Psoas muscle (tissue), 8 donors: ENCODE data around the gene SLC1A2. TPM values are rescaled to one million over a fixed set of nuclear protein-coding genes. Genes with fewer than 3 reads are reported as not detected.

ENCODE experiments used
- ATAC-seq, 4 donors: fragments of 200-7000 bp; cut with Tn5 transposase; one replicate each; pipeline ENCODE4 v1.9.1; 2020; ENCODE audit warnings: moderate library complexity in 3 of 4, mild to moderate bottlenecking in 2 of 4
- DNase-seq, 2 donors: peaks; one replicate each; pipeline ENCODE4 v3.0.0-alpha.2; 2020
- H3K27ac ChIP-seq: fragments of 200-600 bp; one replicate; pipeline ENCODE4 v1.8.0; 2022
- H3K27me3 ChIP-seq, 3 donors: fragments of 200-600 bp in 1 of 3; one replicate each; pipeline versions ENCODE4 v1.6.1 to v1.8.0; 2013 to 2022; ENCODE audit warnings: low read length in 2 of 3, mild to moderate bottlenecking in 2 of 3, moderate library complexity in 1 of 3; ENCODE audit not compliant: insufficient read depth in 3 of 3
- H3K36me3 ChIP-seq, 2 donors: fragments of 200-600 bp in 1 of 2; one replicate each; pipeline versions ENCODE4 v1.6.1 to v1.8.0; 2013 to 2022; ENCODE audit warnings: low read depth in 1 of 2, mild to moderate bottlenecking in 1 of 2, moderate library complexity in 1 of 2; ENCODE audit not compliant: insufficient read depth in 1 of 2
- H3K4me1 ChIP-seq: fragments of 200-600 bp; one replicate; pipeline ENCODE4 v1.8.0; 2022
- H3K4me3 ChIP-seq: fragments of 200-600 bp; one replicate; pipeline ENCODE4 v1.8.0; 2022; ENCODE audit warnings: mild to moderate bottlenecking
- H3K9me3 ChIP-seq: fragments of 200-600 bp; one replicate; pipeline ENCODE4 v1.8.0; 2022
- WGBS, 3 donors: extraction: QIAGEN DNeasy Blood & Tissue Kit; methylation state at CpG; one replicate each; pipeline versions ENCODE4 v1.1.6 to v1.1.7; 2013; 5-methylcytosine and 5-hydroxymethylcytosine counted together
- intact Hi-C, 2 donors: fragments of 100-400 bp; cut with DNase I; formaldehyde crosslinking; loops; one replicate each; pipeline versions ENCODE4 v1.11.0 to v1.14.2; 2022
- polyA plus RNA-seq, 3 donors: library from polyadenylated mRNA; stranded (reverse); fragments of 200-250 nt; gene quantifications; one replicate each; pipeline ENCODE4 v1.2.3, GENCODE V29; 2013
- total RNA-seq, 4 donors: library from RNA; stranded (reverse); fragmentation: NEBNext Ultra II Directional in 2 of 4; extraction: Animal tissue kit (Norgen Biotek cat#: 25700) in 2 of 4; gene quantifications; one replicate each; pipeline versions ENCODE4 v1.2.1 to v1.2.4, GENCODE V29; 2021 to 2023
- TF ChIP-seq, protein P1 (sequence below): fragments of 200-600 bp; IDR thresholded peaks from one replicate; pipeline ENCODE4 v1.8.0; 2022; ENCODE audit warnings: antibody characterized with exemption
- donor health status: healthy with polysubstance abuse.
- donor health status: DM: no; HTN: no; CAD: no; lungs with moderate emphysema.
- donor health status: Bipolar disorder and iron deficiency.
- donor health status: healthy.
- donor health status: DM: yes; HTN: yes; CAD: no.
- donor health status: DM: no; HTN: no; CAD: no.
- donor health status: DM: no; HTN: no; CAD: no.
- donor health status: DM: yes; HTN: yes; CAD: no.

Gene SLC1A2
- total and polyA plus RNA-seq, 7 donors, result 0.05 to 2.0 (median 0.35) TPM

DNA sequence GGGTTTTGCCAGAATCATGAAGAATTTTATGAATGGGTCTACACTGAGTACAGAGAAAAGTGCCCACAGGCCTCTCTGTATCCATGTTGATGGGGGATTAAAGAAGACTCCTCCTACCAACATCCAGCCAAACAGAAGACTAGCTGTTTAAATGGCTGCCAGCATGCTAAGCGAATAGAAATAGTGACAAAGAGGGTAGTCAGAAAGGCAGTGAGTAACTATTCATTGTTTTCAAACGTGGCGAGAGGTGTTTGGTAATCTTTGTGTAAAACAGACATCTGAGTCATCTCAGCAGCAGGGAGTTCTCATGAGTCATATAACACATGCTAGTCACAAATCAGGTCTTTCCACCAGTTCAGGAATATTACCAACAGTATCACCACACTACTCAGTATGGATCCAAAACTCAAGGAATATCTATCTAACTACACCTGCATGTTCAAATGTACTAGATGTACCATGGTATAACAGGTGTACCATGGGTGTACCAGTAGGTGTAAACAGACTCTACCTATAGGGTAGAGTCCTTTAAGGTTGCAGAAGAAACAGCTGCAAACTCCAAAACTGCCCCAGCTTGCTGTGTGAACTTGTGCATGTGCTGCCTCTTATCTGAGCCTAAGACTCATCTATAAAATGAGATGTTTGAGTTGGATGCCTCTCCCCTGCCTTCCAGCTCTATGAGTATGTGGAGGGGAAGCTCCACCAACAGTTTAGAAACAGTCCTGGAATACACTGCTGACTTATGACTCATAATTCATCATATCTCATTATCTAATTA is 82.0 kb downstream of the SLC1A2 start:
- Histone ChIP-seq H3K4me3 (no peak overlapping the region), H3K36me3 (no peaks in the 10 kb centered on the region), H3K9me3 (no peaks in the 10 kb centered on the region), H3K27me3 (no peaks in the 10 kb centered on the region), H3K27ac (peak overlapping the region; percentile 19), H3K4me1 (peaks cover 6% of the 10 kb centered on the region)
- no peak for DNase-seq
- peak; percentile 83 to 93 (median 90) for ATAC-seq
- TF ChIP-seq, protein P1, sequence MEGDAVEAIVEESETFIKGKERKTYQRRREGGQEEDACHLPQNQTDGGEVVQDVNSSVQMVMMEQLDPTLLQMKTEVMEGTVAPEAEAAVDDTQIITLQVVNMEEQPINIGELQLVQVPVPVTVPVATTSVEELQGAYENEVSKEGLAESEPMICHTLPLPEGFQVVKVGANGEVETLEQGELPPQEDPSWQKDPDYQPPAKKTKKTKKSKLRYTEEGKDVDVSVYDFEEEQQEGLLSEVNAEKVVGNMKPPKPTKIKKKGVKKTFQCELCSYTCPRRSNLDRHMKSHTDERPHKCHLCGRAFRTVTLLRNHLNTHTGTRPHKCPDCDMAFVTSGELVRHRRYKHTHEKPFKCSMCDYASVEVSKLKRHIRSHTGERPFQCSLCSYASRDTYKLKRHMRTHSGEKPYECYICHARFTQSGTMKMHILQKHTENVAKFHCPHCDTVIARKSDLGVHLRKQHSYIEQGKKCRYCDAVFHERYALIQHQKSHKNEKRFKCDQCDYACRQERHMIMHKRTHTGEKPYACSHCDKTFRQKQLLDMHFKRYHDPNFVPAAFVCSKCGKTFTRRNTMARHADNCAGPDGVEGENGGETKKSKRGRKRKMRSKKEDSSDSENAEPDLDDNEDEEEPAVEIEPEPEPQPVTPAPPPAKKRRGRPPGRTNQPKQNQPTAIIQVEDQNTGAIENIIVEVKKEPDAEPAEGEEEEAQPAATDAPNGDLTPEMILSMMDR, result no peak
- intact Hi-C loops, result no loop called here
- WGBS, 3 donors, result 43 to 57% (median 55%) methylated on average over 3 of the region's 3 CpGs

DNA sequence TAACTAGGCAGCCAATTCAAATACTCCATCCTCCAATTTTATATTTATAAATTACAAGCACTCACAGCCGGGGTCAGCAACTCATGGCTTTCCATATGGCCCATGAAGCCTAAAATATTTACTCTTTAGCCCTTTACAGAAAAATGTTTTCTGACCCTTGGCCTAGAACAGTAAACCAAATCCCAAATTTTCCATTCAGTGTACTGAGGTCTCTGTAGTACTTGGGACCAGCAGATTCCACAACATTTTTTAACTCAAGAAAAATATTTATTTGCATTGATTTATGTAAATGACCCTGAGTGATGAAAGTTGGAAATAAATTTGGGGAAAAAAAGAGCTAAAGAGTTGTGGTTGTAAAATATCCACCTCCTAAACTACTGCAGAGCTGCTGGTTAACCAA is 82.6 kb downstream of the SLC1A2 start:
- ATAC-seq (no peak), DNase-seq (no peak)
- intact Hi-C loops, result no loop called here
- Histone ChIP-seq H3K27me3 (peaks cover 0 to 2% (median 0%) of the 10 kb centered on the region in 3 donors), H3K27ac (peak overlapping the region; percentile 19), H3K4me1 (peaks cover 6% of the 10 kb centered on the region), H3K9me3 (no peaks in the 10 kb centered on the region), H3K36me3 (no peaks in the 10 kb centered on the region), H3K4me3 (no peak overlapping the region)
- TF ChIP-seq, protein P1, result no peak
- 74 to 86% (median 83%) methylated on average over 1 of the region's 1 CpG for WGBS, 3 donors

DNA sequence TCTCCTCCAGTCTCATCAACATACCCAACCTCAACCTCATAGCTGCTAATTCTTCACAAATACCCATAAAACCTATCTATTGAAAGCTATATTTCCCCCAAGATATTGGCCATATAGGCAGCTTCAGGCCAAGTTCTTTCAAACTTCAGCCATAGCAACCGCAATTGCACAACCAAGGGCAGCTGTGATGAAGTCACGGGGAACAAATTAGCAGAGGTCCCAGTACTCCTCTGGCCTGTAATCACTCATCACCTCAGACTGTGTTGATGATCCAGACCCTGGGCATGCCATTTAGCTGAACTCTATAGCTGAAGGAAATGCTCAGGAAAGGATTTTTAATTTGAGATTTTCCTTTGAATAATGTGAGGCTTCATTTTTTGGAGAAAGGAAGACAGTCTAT is 84.1 kb downstream of the SLC1A2 start:
- WGBS, 3 donors, result 68 to 83% (median 68%) methylated on average over 2 of the region's 2 CpGs
- Histone ChIP-seq H3K9me3 (no peaks in the 10 kb centered on the region), H3K4me3 (no peak overlapping the region), H3K27ac (no peak overlapping the region), H3K36me3 (no peaks in the 10 kb centered on the region), H3K27me3 (peaks cover 0 to 2% (median 0%) of the 10 kb centered on the region in 3 donors), H3K4me1 (peaks cover 3% of the 10 kb centered on the region)
- DNase-seq, result peak in 1 of 2 donors; percentile 51
- intact Hi-C loops, result no loop called here
- peak in 3 of 4 donors; percentile 36 to 57 (median 52) for ATAC-seq
- TF ChIP-seq, protein P1, result no peak

DNA sequence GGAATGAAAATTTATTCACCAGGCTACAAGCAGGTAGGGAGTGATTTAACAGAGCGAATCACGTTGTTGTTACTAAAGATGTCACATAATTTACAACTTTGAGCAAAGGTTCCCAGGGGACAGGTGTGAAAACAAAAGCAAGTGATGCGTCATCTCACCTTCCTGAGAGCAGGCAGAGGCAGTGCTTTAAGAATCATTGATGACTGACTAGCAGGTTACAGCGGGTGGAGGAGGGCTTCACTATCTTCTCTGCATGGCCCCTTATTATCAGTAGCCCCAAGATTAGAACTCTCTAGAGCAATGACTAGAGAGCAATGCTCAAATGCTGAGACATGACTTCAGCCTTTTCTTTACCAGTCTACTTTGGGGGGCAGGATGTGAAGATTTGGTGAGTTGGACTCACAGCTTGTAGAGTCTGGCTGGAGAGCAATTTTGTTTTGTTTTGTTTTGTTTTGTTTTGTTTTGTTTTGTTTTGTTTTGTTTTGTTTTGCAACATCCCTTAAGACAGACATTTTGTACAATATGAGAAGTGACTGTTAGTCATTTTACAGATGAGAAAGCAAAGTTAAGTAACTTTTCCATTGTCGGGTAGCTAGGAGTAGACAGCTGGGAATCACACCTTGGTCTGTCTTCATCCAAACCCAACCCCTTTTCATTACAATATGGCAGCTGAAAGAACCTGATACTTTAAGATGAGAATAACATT is 84.8 kb downstream of the SLC1A2 start:
- ATAC-seq, result peak in 1 of 4 donors; percentile 24
- TF ChIP-seq, protein P1, result no peak
- Histone ChIP-seq H3K27me3 (peaks cover 0 to 2% (median 0%) of the 10 kb centered on the region in 3 donors), H3K4me3 (no peak overlapping the region), H3K36me3 (no peaks in the 10 kb centered on the region), H3K9me3 (no peaks in the 10 kb centered on the region), H3K27ac (no peak overlapping the region), H3K4me1 (no peaks in the 10 kb centered on the region)
- intact Hi-C loops, result no loop called here
- WGBS, 3 donors, result 78 to 84% (median 83%) methylated on average over 5 of the region's 5 CpGs
- DNase-seq, result no peak
